Measurements from ENCODE around the gene IRX5. TPM values are rescaled to one million over a fixed set of nuclear protein-coding genes. Genes with fewer than 3 reads are reported as not detected.

IRX5 gene
- total RNA-seq, 2 experiments from 2014 or later = not detected

DNA sequence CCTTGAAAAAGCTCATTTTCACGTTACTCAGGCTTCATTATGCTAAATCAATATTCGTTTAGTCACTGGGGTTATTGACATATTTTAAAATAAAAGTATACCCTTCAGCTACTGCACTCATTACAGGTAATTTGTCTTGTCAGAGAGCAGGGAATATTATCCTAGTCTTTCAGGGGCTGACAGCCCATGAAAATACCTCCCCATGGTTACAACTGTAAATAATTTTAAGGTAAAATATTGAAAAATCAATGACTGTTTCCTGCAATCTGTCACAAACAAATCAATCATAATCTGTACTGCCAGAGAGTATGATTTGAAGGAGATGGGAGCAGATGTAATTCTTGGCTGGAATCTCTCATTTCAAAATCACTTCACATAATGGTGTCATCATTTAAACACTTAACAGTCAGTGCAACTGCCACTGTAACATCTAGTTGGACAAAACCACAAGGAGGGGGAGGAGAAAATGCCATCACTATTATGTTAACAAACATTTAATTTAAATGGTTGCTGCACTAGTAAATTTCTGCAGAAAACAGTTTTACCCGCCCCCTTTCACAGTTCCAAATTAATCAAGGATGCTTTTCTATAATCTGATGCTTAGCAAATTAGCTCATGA, 9.3 kb upstream of the IRX5 start:
- Mint-ChIP-seq H3K27me3 (peaks cover 50% of the 10 kb centered on the region), H3K4me1 (ENCODE audit: low read depth) (no peaks in the 10 kb centered on the region), H3K36me3 (ENCODE audit: low read depth) (no peaks in the 10 kb centered on the region), H3K9me3 (no peaks in the 10 kb centered on the region), H3K4me3 (no peak overlapping the region), H3K27ac (no peak overlapping the region)
- Histone ChIP-seq H3K4me3 (ENCODE audit: low read length) (no peak overlapping the region), H3K4me1 (ENCODE audit: insufficient read depth, low read length) (no peaks in the 10 kb centered on the region), H3K9me3 (ENCODE audit: control insufficient read depth in 1 of 2, insufficient read depth in 1 of 2, low read length in 2 of 2) (peaks cover 0 to 3% of the 10 kb centered on the region in 2 experiments), H3K36me3 (ENCODE audit: insufficient read depth, low read length) (no peaks in the 10 kb centered on the region), H3K27ac (ENCODE audit: low read depth in 1 of 2, low read length in 2 of 2) (no peak overlapping the region), H3K27me3 (ENCODE audit: control insufficient read depth in 1 of 2, insufficient read depth in 2 of 2, low read length in 2 of 2) (peaks cover 9 to 46% of the 10 kb centered on the region in 2 experiments)
- intact Hi-C loops (cut with DNase I, micrococcal nuclease) = loop anchor here in 1 of 2 experiments (5.0 kb wide), 1 partner anchor 954 kb away; no protein-coding TSS in a partner anchor
- CTCF ChIA-PET = no interaction called here
- POLR2A ChIA-PET = no interaction called here
- TF ChIP-seq, protein P1, sequence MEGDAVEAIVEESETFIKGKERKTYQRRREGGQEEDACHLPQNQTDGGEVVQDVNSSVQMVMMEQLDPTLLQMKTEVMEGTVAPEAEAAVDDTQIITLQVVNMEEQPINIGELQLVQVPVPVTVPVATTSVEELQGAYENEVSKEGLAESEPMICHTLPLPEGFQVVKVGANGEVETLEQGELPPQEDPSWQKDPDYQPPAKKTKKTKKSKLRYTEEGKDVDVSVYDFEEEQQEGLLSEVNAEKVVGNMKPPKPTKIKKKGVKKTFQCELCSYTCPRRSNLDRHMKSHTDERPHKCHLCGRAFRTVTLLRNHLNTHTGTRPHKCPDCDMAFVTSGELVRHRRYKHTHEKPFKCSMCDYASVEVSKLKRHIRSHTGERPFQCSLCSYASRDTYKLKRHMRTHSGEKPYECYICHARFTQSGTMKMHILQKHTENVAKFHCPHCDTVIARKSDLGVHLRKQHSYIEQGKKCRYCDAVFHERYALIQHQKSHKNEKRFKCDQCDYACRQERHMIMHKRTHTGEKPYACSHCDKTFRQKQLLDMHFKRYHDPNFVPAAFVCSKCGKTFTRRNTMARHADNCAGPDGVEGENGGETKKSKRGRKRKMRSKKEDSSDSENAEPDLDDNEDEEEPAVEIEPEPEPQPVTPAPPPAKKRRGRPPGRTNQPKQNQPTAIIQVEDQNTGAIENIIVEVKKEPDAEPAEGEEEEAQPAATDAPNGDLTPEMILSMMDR (IDR thresholded peaks at IDR 0.05) = no peak
- DNase-seq = no peak
- no peak for ATAC-seq (ENCODE audit: poor library complexity)

DNA sequence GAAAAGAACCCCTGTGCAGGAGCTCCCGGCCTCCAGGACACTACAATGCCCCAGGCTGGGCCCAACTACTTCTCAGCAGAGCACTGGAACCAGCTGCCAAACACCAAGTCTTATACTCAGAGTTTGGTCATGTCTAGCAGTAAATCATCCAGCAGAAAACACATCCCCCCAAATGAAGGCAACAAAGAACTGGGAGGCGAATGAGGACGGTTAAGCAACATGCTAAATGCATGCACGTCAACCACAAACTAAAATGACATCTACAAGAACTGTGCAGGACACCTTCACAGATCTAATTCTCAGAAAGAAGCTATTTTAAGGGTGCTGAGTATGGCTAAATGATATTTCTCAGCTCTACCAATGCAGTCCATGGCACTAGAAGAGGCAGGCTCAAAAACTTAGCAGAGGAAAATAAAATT, 7.6 kb upstream of the IRX5 start:
- H3K4me3 ChIP-seq (ENCODE audit: low read length) = no peak overlapping the region
- peaks cover 2% of the 10 kb centered on the region for H3K9me3 Mint-ChIP-seq
- TF ChIP-seq, protein P1 (IDR thresholded peaks at IDR 0.05) = no peak
- H3K4me3 Mint-ChIP-seq = no peak overlapping the region
- H3K27me3 Mint-ChIP-seq = peaks cover 62% of the 10 kb centered on the region
- H3K27ac ChIP-seq (ENCODE audit: low read depth in 1 of 2, low read length in 2 of 2) = no peak overlapping the region
- H3K27ac Mint-ChIP-seq = no peak overlapping the region
- no peaks in the 10 kb centered on the region for H3K36me3 ChIP-seq (ENCODE audit: insufficient read depth, low read length)
- no peak for DNase-seq
- intact Hi-C loops (cut with DNase I, micrococcal nuclease) = loop anchor here in 1 of 2 experiments (5.0 kb wide), 1 partner anchor 956 kb away; no protein-coding TSS in a partner anchor
- ATAC-seq (ENCODE audit: poor library complexity) = no peak
- H3K27me3 ChIP-seq (ENCODE audit: control insufficient read depth in 1 of 2, insufficient read depth in 2 of 2, low read length in 2 of 2) = peaks cover 22 to 63% of the 10 kb centered on the region in 2 experiments
- ChIA-PET POLR2A (interaction anchor here (0.7 kb wide), 1 partner anchor 32 kb away, joined by 3 read pairs; no protein-coding TSS in a partner anchor), CTCF (interaction anchor here (0.6 kb wide), 1 partner anchor 1438 kb away, joined by 4 read pairs; no protein-coding TSS in a partner anchor)
- no peaks in the 10 kb centered on the region for H3K36me3 Mint-ChIP-seq (ENCODE audit: low read depth)
- peaks cover 0 to 9% of the 10 kb centered on the region in 2 experiments for H3K9me3 ChIP-seq (ENCODE audit: control insufficient read depth in 1 of 2, insufficient read depth in 1 of 2, low read length in 2 of 2)
- peaks cover 9% of the 10 kb centered on the region for H3K4me1 Mint-ChIP-seq (ENCODE audit: low read depth)
- peaks cover 5% of the 10 kb centered on the region for H3K4me1 ChIP-seq (ENCODE audit: insufficient read depth, low read length)

DNA sequence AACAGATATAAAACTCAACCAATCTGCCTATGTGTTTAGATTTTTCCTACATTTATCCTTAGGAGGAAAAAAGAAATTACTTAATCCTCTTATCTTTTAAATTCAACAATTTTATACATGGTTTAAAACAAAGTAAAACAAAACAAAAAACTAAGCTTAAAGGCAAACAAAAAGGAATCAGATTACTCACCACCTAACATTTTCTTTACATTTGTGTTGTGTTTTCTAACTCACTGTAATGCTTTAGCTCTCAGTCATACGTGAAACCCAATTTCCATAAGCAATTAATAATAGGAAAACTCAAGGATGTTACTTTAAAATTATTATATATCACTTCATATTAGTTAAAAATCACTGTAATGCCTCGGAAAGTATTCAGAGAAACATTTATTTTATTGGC, 6.7 kb upstream of the IRX5 start:
- no peaks in the 10 kb centered on the region for H3K36me3 ChIP-seq (ENCODE audit: insufficient read depth, low read length)
- H3K27me3 ChIP-seq (ENCODE audit: control insufficient read depth in 1 of 2, insufficient read depth in 2 of 2, low read length in 2 of 2) = peaks cover 23 to 65% of the 10 kb centered on the region in 2 experiments
- H3K4me1 ChIP-seq (ENCODE audit: insufficient read depth, low read length) = peaks cover 7% of the 10 kb centered on the region
- intact Hi-C loops (cut with DNase I, micrococcal nuclease) = loop anchor here in 1 of 2 experiments (5.0 kb wide), 1 partner anchor 957 kb away; no protein-coding TSS in a partner anchor
- Mint-ChIP-seq H3K4me1 (ENCODE audit: low read depth) (peaks cover 13% of the 10 kb centered on the region), H3K36me3 (ENCODE audit: low read depth) (peaks cover 1% of the 10 kb centered on the region), H3K9me3 (peaks cover 2% of the 10 kb centered on the region), H3K4me3 (no peak overlapping the region), H3K27ac (no peak overlapping the region), H3K27me3 (peaks cover 62% of the 10 kb centered on the region)
- no peak for ATAC-seq (ENCODE audit: poor library complexity)
- no peak overlapping the region for H3K27ac ChIP-seq (ENCODE audit: low read depth in 1 of 2, low read length in 2 of 2)
- no peak overlapping the region for H3K4me3 ChIP-seq (ENCODE audit: low read length)
- H3K9me3 ChIP-seq (ENCODE audit: control insufficient read depth in 1 of 2, insufficient read depth in 1 of 2, low read length in 2 of 2) = peaks cover 0 to 9% of the 10 kb centered on the region in 2 experiments
- TF ChIP-seq, protein P1 (IDR thresholded peaks at IDR 0.05) = no peak
- ChIA-PET POLR2A (no interaction called here), CTCF (no interaction called here)
- no peak for DNase-seq

Measured in CD4-positive, alpha-beta T cell (primary cell).